ENCODE data around the gene EPG5. TPM values are rescaled to one million over a fixed set of nuclear protein-coding genes. Genes with fewer than 3 reads are reported as not detected.
A peak's percentile ranks its signal among the peaks of the same experiment; 100 is the strongest.

The EPG5 gene, protein sequence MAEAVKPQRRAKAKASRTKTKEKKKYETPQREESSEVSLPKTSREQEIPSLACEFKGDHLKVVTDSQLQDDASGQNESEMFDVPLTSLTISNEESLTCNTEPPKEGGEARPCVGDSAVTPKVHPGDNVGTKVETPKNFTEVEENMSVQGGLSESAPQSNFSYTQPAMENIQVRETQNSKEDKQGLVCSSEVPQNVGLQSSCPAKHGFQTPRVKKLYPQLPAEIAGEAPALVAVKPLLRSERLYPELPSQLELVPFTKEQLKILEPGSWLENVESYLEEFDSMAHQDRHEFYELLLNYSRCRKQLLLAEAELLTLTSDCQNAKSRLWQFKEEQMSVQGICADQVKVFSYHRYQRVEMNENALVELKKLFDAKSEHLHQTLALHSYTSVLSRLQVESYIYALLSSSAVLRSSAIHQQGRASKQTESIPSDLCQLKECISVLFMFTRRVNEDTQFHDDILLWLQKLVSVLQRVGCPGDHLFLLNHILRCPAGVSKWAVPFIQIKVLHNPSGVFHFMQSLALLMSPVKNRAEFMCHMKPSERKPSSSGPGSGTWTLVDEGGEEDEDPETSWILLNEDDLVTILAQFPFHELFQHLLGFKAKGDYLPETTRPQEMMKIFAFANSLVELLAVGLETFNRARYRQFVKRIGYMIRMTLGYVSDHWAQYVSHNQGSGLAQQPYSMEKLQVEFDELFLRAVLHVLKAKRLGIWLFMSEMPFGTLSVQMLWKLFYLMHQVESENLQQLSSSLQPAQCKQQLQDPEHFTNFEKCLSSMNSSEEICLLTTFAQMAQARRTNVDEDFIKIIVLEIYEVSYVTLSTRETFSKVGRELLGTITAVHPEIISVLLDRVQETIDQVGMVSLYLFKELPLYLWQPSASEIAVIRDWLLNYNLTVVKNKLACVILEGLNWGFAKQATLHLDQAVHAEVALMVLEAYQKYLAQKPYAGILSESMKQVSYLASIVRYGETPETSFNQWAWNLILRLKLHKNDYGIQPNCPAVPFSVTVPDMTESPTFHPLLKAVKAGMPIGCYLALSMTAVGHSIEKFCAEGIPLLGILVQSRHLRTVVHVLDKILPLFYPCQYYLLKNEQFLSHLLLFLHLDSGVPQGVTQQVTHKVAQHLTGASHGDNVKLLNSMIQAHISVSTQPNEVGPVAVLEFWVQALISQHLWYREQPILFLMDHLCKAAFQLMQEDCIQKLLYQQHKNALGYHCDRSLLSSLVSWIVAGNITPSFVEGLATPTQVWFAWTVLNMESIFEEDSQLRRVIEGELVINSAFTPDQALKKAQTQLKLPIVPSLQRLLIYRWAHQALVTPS (N-terminal part only)
- polyA plus RNA-seq (2013, experiment 1 of 4), result 8.4 TPM
- 15.3 TPM for polyA plus RNA-seq (2013, experiment 2 of 4)
- 12.0 TPM for polyA plus RNA-seq (2013, experiment 3 of 4)
- polyA plus RNA-seq (2013, experiment 4 of 4), result 13.7 TPM

DNA sequence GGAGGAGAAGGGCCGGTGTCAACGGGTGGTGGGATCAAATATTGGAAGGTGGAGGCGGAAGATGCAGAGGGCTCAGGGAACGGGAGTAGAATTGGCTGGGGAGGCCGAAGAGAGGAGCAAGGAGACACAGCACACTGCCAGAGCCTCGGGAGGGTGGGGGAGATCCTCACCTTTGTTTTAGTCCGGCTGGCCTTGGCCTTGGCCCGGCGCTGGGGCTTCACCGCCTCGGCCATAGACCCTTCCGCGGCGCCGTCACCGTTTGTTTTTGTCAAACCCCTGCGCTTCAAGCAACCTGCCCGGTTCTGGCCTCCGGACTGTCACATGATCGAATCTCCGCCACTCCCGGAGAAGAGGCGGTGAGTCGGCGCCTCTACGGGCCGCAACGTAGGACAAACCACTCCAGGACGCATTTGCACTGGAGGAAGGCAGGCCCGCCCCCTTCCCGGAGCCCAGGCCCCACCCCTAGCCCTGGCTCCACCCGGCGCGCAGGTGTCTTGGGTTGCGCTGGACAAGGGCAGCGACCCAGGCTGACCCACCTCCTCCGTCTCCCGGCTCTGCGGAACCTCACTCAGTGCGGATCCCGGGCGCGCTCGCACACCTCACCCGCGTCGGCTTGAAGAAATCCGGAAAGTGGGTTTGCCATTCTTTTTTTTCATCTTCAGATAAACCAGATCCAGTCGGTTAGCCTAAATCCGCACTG, at the start of gene EPG5:
Gene EPG5 (minus strand): TSS at position 323 of the 700 bp plus-strand sequence. CDS start 90 bp downstream, at position 233.
- WGBS, 2 experiments, result 0 to 1% methylated on average over 50 of the region's 50 CpGs
- no peaks in the 10 kb centered on the region for H3K36me3 ChIP-seq (ENCODE audit: control insufficient read depth, insufficient read depth, low read length)
- H3K9me3 ChIP-seq (ENCODE audit: control insufficient read depth, low read length), result no peaks in the 10 kb centered on the region
- H3K27me3 ChIP-seq (ENCODE audit: control insufficient read depth, insufficient read depth, low read length, poor library complexity, severe bottlenecking), result peaks cover 20% of the 10 kb centered on the region
- H3K4me1 ChIP-seq (ENCODE audit: control insufficient read depth, insufficient read depth, low read length), result no peaks in the 10 kb centered on the region
- H3K4me3 ChIP-seq (ENCODE audit: insufficient read depth, low read depth, low read length), result peak within 1 kb of the TSS; percentile 66
- H3K27ac ChIP-seq (ENCODE audit: insufficient read depth, low read depth, low read length, poor library complexity, severe bottlenecking), result peak within 1 kb of the TSS; percentile 48

DNA sequence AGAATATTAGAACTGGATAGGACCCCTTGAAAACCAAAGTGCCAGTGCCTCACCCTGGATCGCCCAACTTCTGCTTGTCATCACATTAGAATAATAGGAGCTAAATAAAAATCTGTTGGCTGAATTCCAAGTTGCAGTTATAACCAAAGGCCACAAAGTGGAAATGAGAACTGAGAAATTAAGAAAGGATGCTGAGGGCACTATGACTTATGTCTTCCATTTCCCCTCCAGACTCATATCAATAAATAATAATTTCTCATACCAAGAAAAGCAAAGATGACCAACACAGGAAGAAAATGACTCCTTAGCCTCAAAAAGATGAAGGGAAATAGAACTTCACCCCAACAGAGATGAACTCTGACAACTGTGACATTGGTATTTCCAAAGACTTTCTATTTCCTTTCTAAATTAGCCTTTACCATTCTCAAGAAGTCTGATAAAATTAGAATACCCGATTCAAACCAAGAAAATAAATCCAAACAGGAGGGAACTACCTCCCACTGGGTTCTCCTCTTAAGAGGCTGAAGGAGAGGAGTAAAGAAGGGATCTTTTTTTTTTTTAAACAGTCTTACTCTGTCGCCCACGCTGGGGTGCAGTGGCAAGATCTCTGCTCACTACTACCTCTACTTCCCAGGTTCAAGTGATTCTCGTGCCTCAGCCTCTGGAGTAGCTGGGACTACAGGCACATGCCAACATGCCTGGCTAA, 46.5 kb upstream of the EPG5 start:
- WGBS, 2 experiments, result 86 to 89% methylated on average over 5 of the region's 5 CpGs
- no peaks in the 10 kb centered on the region for H3K27me3 ChIP-seq (ENCODE audit: control insufficient read depth, insufficient read depth, low read length, poor library complexity, severe bottlenecking)
- H3K4me3 ChIP-seq (ENCODE audit: insufficient read depth, low read depth, low read length), result no peak overlapping the region
- H3K9me3 ChIP-seq (ENCODE audit: control insufficient read depth, low read length), result no peaks in the 10 kb centered on the region
- no peaks in the 10 kb centered on the region for H3K4me1 ChIP-seq (ENCODE audit: control insufficient read depth, insufficient read depth, low read length)
- H3K27ac ChIP-seq (ENCODE audit: insufficient read depth, low read depth, low read length, poor library complexity, severe bottlenecking), result no peak overlapping the region
- no peaks in the 10 kb centered on the region for H3K36me3 ChIP-seq (ENCODE audit: control insufficient read depth, insufficient read depth, low read length)

DNA sequence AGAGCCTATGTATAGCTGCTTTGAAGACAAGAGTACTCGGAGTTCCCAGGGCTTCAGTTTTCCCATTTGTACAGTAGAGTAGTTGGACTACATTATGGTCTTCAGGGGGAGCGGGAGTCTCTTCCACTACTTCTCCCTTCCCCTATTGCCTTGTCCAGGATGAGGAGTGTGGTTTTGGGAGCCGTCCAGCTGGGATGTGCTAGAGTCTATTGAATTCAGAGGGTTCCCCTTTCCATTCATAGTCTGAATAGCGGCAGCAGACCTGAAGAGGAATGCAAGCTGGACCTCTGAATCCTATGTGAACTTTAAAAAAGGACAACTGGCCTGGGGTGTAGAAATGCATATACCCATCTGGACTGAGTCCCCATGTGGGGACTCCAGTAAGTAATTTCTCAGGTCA, 43.5 kb upstream of the EPG5 start:
- 93 to 95% methylated on average over 3 to 4 of the region's 4 CpGs for WGBS, 2 experiments
- no peaks in the 10 kb centered on the region for H3K36me3 ChIP-seq (ENCODE audit: control insufficient read depth, insufficient read depth, low read length)
- no peak overlapping the region for H3K4me3 ChIP-seq (ENCODE audit: insufficient read depth, low read depth, low read length)
- H3K4me1 ChIP-seq (ENCODE audit: control insufficient read depth, insufficient read depth, low read length), result no peaks in the 10 kb centered on the region
- H3K27me3 ChIP-seq (ENCODE audit: control insufficient read depth, insufficient read depth, low read length, poor library complexity, severe bottlenecking), result no peaks in the 10 kb centered on the region
- no peaks in the 10 kb centered on the region for H3K9me3 ChIP-seq (ENCODE audit: control insufficient read depth, low read length)
- no peak overlapping the region for H3K27ac ChIP-seq (ENCODE audit: insufficient read depth, low read depth, low read length, poor library complexity, severe bottlenecking)

DNA sequence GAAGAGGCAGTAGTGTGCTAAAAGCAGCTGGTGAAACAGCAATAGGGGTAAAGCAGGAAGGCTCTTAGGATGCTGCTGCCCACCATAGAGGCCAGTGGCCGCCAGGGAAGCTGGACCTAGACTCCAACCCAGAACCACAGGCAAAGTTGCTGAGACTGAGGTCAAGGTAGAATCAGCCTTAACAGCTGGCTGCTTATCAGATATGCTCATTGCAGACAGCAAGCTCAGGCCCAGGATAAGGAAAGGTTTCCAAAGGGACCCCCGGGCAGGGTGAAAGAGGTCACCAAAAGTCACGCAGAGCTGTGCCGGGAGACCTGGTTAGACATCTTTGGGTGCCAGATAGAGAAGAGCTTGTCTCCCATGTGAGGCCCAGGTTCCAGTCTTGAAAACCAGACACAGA, 42.9 kb upstream of the EPG5 start:
- no peak overlapping the region for H3K4me3 ChIP-seq (ENCODE audit: insufficient read depth, low read depth, low read length)
- no peaks in the 10 kb centered on the region for H3K27me3 ChIP-seq (ENCODE audit: control insufficient read depth, insufficient read depth, low read length, poor library complexity, severe bottlenecking)
- H3K4me1 ChIP-seq (ENCODE audit: control insufficient read depth, insufficient read depth, low read length), result no peaks in the 10 kb centered on the region
- no peaks in the 10 kb centered on the region for H3K9me3 ChIP-seq (ENCODE audit: control insufficient read depth, low read length)
- H3K36me3 ChIP-seq (ENCODE audit: control insufficient read depth, insufficient read depth, low read length), result no peaks in the 10 kb centered on the region
- WGBS, 2 experiments, result 94 to 96% methylated on average over 4 of the region's 4 CpGs
- H3K27ac ChIP-seq (ENCODE audit: insufficient read depth, low read depth, low read length, poor library complexity, severe bottlenecking), result no peak overlapping the region

DNA sequence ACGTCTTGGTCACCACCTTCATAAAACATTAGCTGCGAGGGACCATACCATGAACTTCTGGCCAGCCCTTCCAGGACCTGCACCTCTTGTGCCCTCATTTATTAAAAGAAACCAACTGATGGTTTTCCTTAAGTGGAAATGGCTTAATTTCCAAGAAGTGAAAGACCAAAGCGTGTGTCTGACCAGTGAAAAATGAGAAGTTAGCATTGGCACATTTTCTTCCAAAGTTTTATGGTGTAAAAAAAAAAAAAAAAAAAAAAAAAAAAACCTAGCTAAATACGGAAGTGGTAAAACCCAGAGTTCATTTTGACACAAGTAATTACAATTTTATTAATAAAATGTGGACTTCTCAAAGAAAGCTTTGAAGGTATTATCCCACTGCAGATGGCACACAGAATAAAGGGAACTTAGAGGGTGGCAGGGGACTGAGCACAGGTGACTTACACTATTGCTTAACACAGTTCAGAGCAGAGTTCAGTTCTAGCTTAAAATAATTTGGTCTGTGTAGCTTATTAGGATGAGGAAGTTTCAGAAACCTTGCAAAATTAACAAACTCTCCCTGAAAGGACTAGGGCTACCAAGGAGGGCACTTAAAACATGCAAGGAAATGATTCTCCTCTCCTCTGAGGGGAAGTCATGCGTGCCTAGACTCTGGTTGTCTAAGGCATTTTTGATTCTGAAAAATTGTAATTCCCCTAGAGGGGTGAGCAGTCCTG, 42.2 kb upstream of the EPG5 start:
- no peak overlapping the region for H3K4me3 ChIP-seq (ENCODE audit: insufficient read depth, low read depth, low read length)
- H3K27me3 ChIP-seq (ENCODE audit: control insufficient read depth, insufficient read depth, low read length, poor library complexity, severe bottlenecking), result no peaks in the 10 kb centered on the region
- no peaks in the 10 kb centered on the region for H3K9me3 ChIP-seq (ENCODE audit: control insufficient read depth, low read length)
- 88 to 99% methylated on average over 4 of the region's 5 CpGs for WGBS, 2 experiments
- H3K36me3 ChIP-seq (ENCODE audit: control insufficient read depth, insufficient read depth, low read length), result no peaks in the 10 kb centered on the region
- H3K27ac ChIP-seq (ENCODE audit: insufficient read depth, low read depth, low read length, poor library complexity, severe bottlenecking), result no peak overlapping the region
- no peaks in the 10 kb centered on the region for H3K4me1 ChIP-seq (ENCODE audit: control insufficient read depth, insufficient read depth, low read length)

DNA sequence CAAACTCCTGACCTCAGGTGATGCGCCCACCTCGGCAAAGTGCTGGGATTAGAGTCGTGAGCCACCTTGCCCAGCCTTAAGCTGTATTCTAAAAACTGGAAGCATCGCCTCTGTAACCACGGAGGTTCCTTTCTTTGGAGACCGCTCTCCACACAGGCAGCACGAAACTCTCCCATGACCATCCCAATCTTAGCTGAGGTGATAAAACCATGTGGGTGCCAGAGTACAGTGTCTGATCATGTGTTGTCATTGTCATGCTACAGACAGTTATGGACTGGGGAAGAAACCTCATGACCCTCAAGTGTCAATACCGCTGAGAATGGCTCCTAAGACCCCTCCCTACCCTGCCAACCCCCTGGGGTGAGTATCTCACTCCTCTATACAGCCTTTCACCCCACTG, 41.4 kb upstream of the EPG5 start:
- Histone ChIP-seq H3K4me1 (ENCODE audit: control insufficient read depth, insufficient read depth, low read length) (no peaks in the 10 kb centered on the region), H3K36me3 (ENCODE audit: control insufficient read depth, insufficient read depth, low read length) (no peaks in the 10 kb centered on the region), H3K9me3 (ENCODE audit: control insufficient read depth, low read length) (no peaks in the 10 kb centered on the region), H3K27ac (ENCODE audit: insufficient read depth, low read depth, low read length, poor library complexity, severe bottlenecking) (no peak overlapping the region), H3K27me3 (ENCODE audit: control insufficient read depth, insufficient read depth, low read length, poor library complexity, severe bottlenecking) (no peaks in the 10 kb centered on the region), H3K4me3 (ENCODE audit: insufficient read depth, low read depth, low read length) (no peak overlapping the region)
- WGBS, 2 experiments, result 92 to 95% methylated on average over 8 of the region's 8 CpGs

DNA sequence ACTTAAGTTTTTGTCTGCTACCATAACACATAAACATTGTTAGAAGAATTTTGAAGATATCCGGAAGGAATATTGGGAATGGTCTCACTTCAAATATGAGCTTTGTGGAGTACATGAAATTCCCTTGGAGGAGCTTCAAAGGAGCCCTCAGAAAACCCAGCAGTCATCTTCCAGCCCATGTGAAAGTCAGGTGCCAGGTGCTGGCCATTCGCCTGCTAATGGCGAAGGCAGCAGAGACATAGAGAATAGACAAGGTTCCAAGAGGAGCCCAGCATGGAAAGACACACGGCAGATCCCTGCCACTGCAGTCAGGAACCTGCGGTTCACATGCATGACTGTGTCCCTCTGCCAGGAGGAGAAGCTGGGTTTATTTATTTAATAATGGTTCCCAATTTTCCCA, 40.0 kb upstream of the EPG5 start:
- Histone ChIP-seq H3K4me3 (ENCODE audit: insufficient read depth, low read depth, low read length) (no peak overlapping the region), H3K27me3 (ENCODE audit: control insufficient read depth, insufficient read depth, low read length, poor library complexity, severe bottlenecking) (no peaks in the 10 kb centered on the region), H3K4me1 (ENCODE audit: control insufficient read depth, insufficient read depth, low read length) (no peaks in the 10 kb centered on the region), H3K27ac (ENCODE audit: insufficient read depth, low read depth, low read length, poor library complexity, severe bottlenecking) (no peak overlapping the region), H3K9me3 (ENCODE audit: control insufficient read depth, low read length) (no peaks in the 10 kb centered on the region), H3K36me3 (ENCODE audit: control insufficient read depth, insufficient read depth, low read length) (no peaks in the 10 kb centered on the region)
- WGBS, 2 experiments, result 92 to 93% methylated on average over 5 of the region's 5 CpGs

DNA sequence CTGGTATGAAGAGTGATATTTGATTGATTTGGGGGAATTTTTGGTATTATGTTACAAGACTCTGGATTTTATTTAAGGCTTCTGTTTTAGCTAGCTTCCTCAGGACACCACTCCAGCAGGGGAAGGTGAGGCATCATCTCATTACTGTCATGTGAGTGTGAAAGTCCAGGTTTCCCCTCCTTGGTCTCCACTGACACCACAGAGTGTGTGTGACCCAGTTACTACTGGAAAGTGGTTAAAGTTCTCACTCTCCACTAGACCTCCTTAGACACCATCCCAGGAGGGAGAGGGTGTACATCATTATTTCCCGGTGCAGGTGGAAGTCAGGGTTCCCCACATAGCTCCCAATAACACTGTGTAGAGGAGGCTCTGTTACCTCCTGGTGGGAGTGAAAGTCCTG, 35.8 kb upstream of the EPG5 start:
- H3K36me3 ChIP-seq (ENCODE audit: control insufficient read depth, insufficient read depth, low read length), result no peaks in the 10 kb centered on the region
- H3K4me3 ChIP-seq (ENCODE audit: insufficient read depth, low read depth, low read length), result no peak overlapping the region
- 94 to 100% methylated on average over 1 of the region's 1 CpG for WGBS, 2 experiments
- H3K27ac ChIP-seq (ENCODE audit: insufficient read depth, low read depth, low read length, poor library complexity, severe bottlenecking), result no peak overlapping the region
- no peaks in the 10 kb centered on the region for H3K4me1 ChIP-seq (ENCODE audit: control insufficient read depth, insufficient read depth, low read length)
- no peaks in the 10 kb centered on the region for H3K27me3 ChIP-seq (ENCODE audit: control insufficient read depth, insufficient read depth, low read length, poor library complexity, severe bottlenecking)
- no peaks in the 10 kb centered on the region for H3K9me3 ChIP-seq (ENCODE audit: control insufficient read depth, low read length)

Measured in ectodermal cell (in vitro differentiated cells).